Measurements from ENCODE around the gene RFX8.
"Not testable (repeated sequence)": the region's sequence is repeated elsewhere in the genome, so short reads cannot be mapped to it uniquely, and the experiment has no call there.

Gene RFX8

DNA sequence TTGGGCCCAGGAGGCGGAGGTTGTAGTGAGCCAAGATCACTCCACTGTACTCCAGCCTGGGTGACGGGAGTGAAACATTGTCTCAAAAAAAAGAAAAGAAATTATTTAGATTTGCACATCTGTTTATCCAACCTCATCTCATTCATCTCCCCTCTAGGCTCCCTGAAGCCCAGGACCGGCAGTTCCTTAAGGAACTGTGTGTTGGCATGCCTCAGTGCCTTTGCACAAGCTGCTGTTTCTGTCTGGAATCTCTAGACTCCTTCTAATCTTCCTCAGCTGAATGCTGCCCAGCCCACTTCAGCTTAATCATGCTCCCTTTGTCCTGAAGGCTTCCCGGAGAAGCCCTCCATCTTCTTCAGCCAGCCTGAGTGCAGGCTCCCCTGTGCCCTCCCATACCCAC, 10.9 kb upstream of the RFX8 start:
- no peak for DNase-seq

DNA sequence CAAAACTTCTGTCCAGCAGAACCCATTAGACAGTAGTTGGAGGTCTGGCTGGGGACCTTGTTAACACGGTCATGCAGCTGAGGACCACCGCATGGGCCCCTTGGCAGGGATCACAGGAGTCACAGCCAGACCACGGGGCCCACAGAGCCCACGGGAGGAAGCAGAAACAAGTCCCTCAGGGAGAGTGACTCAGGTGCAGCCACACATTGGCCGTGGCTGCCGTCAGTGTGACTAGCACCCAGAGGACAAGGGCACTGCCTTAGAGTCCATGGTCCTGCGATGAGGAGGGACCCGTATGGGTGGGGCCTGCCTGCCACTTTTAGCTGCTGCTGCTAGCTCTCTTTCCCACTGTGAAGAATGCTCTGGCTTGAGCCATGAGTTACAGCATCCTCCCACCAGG, 5.9 kb upstream of the RFX8 start:
- DNase-seq, result no peak

DNA sequence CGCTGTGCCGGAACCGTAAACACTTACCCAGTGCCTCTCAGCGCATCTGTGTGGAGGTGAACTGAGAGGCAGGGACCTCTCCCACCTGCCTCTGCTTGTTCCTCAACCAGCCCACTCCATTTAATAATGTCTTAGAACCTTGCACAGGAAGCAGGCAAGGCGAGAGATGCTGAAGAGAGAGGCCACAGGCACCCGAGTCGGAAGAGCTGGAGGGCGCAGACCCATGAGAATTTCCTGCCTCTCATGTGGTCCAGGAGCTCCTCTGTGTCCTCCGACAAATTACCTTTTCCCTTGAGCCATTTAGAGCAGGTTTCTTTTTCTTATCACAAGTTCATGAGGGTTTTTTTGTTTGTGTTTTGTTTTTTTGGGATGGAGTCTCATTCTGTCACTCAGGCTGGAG, 4.9 kb upstream of the RFX8 start:
- no peak for DNase-seq

DNA sequence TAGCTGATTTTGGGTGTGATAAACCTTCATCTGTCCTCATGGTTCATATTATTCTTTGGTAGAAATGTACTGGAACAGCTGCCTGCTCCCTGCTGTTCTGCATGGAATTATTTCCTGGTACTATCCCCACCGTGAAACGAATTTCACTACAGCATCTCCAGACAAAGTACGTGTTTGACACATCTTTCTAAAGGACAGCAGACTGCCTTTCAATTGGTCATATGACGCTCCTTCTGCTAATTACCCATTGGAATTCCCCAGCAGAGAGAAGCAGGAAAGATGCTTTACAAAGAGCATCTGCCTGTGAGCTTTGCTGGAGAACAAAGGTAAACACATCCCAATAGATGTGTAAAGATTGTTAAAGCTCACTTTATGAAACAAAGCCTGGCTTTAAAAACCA, 4.4 kb upstream of the RFX8 start:
- no peak for DNase-seq

DNA sequence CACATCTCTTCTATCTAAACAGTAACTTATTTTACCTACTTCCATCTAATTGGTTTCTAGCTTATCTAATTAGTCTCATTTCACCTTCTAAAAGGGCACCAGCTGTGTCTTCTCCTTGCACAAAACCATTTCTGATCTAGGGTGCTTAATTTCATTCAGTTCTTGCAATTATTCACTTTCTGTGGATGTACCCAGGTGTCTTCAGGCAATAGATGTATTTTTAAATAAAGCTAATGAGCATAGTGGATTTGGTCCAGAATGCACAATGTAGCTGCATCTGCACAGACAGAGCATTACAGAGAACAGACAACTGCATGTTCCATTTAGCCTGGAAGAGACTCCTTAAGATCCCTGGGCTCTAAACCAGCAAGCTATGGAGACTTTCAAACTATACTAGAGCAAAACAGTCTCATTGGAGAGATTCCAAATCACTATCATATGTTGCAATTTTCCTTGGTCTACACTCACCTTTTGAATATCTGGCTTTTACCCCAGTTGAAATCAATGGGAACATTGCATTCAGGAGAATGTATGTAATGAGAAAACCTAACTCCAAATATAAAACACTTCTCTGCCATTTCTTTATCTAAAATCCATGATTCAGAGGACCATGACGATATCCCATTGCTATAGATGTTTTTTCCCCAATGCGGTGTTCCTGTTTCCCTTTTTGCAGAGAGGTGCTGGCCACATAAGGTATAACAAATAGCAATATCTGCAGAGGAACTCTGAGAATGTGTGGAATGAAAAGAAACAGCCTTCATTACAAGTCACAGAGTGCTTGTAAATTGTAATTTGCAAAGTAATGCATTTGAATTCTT, 3.5 kb upstream of the RFX8 start:
- DNase-seq, result no peak

DNA sequence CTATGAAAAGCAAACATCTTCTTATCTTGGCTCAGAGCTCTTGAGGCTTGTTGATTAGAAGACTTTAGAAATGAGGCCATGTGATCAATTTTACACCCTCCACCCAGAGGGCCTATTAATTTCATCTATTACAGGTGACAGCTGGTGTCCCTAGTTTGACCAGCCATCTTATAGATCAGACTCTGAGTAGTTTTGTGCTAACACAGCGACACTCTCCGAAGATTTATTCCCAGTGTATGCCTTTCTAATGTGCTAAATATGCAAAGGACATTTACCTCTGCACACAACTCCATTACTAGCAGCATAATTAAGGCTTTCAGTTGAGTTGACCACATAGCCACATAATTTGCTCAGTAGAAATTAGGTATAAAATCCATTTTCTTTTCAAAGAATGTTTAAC, 2.6 kb upstream of the RFX8 start:
- DNase-seq, result no peak

DNA sequence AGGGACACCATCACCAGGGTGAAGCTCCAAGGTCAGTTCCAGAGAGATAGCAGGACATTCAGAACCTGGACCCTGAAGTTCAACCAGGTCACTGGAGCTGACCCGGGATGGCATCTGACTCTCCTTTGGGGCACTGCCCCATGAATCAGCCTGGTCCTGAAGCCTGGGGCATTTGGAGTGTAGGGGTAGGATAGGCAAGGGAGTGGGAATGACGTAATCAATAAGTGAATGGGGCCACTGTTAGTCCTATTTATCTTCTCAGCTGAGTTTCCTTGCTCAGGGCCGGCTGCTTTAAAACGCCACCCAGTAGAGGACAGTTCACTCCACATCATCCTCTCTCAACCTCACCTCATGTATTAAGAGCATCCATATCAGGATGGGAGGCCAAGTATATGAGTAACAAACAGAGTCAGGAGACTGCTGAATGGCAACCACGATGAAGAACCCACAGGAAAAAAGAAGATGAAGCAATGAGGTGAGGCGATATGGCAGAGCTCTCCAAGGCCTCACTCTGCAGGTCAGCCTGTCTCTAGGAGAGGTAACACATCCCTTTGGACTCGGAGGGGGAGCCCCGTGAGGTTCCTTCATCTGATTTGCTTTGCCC, 1.8 kb upstream of the RFX8 start:
- no peak for DNase-seq

DNA sequence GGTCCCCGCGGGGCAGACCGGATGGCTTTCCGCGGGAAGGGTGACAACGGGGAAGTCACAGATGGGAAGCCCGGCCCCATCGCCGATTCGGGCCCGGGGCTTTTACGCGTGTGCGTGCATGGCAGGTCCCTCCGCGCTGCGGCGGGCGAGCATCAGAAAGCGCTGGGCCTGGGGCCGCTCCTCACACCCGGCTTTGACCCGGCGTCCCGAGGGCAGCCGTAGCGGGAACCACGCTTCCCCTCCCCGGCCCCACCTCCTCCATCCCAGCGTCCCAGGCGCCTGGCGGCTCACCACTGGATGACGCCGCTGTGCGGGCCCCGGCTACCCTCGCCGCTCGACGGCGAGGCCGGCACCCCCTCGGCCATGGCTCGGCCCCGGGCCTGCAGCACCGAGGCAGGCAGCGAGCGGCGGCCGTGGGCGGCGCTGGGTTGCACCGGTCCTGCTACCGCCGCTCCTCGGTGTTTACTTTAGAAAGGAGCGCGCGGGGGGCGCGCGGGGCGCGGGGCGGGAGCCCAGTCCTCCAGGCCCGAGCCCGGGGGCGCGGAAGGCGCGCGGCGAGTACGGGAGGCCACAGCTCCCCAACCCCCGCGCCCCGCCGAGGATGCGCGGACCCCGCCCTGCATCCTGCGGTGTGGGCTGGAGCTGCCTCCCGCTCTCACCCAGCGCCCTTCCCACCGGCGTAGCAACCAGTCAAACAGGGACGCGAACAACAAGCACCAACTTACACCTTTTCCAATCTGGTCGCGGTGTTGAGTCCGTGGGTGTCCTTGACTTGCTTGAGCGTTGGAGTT, 806 bp downstream of the RFX8 start:
- peak; percentile 28 for DNase-seq

DNA sequence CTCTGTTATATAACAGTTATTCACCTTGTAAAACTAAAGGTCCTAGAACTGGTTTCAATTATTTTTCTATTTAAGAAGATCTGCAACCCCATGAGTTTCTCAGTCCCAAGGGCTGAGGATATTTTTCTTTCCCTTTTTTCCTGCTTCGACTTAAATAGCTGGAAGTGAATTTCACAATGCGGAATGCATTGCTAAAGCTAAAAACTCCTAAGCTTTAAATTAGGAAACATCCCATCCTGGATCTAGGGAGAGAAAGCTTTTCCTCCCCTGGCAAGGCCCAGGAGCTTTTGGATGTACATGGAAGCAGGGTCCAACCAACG, 1.4 kb downstream of the RFX8 start:
- DNase-seq, result no peak

DNA sequence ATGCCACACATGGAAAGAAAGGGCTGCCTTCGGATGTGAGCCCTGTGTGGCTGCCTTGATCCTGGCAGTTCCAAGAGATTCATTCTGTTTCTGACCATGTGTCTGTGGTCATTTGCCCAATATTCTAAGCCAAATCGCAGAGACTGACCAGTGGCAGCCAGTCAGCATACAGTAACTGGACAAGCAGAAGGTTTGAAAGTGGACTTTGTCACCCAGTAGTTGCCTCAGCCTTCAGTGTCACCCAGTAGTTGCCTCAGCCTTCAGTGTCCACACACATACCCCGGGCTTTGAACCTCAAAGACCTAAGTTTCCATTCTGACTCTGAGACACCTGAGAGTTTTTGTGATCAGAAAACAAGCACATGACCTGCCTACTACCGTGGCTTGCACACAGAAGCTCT, 5.0 kb downstream of the RFX8 start:
- no peak for DNase-seq

DNA sequence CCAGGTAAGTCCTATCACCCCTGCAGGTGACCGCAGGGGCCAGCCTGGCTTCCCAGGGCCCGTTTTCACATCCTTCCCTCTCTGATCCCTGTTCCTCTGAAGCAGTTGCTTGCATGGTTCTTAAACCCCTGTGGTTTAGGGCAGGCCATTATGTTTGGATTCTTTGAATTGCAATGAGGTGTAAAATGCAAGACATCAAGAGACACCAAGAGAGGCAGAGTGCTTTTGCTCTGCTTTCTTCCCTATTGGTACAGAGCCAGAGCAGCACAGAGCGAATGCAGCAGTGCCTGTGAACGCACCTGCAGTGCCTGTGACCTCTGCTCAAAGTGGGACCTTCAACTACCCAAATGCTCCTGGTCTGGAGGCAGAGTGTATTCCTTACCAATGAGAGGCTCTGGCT, 7.6 kb downstream of the RFX8 start:
- no peak for DNase-seq

DNA sequence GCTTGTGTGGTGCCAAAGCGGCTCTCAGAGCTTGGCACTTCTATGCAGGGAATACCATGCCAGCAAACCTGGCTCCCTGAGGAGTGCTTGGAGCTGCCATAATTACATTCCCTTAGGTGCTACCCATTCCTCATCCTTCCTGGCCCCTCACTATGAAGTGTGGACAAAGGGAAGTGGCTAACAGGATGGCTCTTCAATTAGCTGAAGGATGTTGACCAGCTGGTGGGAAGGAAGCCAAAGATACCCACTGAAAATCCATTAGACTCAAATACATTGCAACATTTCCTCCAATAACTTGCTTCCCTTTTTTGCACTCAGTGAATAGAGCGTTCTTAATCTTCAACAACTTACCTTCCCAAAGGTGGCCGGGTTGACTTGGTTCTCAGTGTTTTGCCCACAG, 8.5 kb downstream of the RFX8 start:
- DNase-seq, result no peak

DNA sequence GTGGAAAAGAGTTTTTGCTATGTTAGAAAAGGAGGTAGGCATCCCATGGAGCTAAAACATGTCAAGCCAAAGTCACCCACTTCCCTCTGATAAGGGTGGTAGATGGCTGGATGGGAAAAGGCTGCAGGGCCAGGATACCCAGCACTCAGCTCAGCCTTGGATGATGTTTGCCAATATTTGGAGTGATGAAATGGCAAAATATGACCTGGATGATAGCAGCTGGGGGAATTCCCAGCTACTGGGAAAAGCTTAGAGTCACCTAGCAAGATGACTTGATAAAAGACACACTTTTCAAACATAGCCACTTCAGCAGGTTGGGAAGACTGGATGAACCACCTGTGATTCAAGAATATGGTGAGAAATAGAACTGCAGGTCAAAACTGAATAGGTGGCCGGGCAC, 10.1 kb downstream of the RFX8 start:
- no peak for DNase-seq

DNA sequence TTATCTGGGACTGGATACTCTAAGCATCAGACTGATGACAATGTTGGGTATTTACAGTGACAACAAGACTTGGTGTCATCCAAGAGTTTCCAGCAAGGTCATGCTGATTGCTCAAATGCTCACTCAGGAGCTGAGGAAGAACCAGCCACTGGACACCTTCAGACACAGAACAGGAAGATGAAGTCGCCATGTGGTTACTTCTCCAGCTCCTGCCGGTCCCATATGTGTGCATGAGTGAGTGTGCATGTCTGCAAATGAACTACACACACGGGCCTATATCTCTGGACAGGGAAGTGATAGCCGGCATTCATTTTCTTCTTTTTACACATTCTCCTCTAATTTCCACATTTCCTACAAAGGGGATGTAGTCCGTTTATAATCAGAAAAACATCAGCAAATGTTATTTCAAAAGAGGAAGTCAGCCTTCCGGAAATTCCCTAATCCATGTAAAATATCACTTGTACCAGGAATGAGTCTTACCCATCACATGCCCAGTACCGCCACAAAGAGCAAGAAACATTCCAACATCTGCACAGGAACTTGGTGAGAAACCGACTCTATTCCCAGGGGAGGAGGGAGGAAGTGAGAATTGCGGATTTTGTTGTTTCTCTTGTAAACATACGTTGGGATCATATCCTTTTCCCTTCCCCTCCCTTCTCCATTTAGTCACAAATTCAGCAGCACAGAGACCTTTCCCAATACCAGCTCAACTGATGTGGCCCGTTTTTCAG, 10.8 kb downstream of the RFX8 start:
- DNase-seq, result no peak

DNA sequence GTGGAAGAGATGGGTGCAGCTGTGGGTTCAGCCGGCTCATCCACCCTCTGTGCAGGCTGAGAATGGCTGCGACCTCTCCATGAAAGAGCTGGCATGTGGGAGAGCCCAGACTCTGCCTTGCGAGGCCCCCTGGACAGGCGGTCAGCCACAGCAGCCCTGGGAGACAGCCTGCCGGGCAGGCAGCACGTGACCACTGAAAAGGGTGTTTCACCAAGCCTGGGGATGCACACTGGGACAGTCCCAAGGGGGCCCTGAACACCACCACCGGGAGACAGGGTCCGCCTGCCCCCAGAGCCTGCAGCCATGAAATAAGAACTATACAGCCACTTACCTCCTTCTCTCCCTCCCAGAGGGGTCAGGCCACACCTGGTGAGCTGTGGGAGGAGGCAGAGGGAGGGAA, 11.5 kb downstream of the RFX8 start:
- no peak for DNase-seq

DNA sequence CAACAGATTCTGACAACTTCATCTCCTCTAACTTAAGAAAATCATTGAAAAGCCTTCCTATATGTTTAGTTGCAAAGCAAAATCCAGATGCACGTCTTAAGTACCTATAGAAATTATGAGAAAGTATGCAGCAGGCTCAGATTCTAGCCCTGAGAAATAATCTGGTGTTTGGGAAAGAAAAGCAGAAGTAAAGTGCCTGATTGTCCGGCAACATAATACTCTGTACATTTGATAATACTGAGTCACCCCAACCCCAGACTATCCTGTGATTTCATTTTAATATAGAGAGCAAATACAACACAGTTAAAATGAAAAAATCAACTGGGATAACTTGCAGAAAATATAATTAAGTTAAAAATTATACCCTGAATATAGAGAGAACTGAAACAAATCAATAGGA, 13.5 kb downstream of the RFX8 start:
- DNase-seq, result no peak

DNA sequence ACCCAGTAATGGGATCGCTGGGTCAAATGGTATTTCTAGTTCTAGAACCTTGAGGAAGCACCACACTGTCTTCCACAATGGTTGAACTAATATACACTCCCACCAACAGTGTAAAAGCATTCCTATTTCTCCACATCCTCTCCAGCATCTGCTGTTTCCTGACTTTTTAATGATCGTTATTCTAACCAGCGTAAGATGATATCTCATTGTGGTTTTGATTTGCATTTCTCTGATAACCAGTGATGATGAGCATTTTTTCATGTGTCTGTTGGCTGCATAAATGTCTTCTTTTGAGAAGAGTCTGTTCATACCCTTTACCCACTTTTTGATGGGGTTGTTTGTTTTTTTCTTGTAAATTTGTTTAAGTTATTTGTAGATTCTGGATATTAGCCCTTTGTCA, 20.5 kb downstream of the RFX8 start:
- DNase-seq, result not testable (repeated sequence)

DNA sequence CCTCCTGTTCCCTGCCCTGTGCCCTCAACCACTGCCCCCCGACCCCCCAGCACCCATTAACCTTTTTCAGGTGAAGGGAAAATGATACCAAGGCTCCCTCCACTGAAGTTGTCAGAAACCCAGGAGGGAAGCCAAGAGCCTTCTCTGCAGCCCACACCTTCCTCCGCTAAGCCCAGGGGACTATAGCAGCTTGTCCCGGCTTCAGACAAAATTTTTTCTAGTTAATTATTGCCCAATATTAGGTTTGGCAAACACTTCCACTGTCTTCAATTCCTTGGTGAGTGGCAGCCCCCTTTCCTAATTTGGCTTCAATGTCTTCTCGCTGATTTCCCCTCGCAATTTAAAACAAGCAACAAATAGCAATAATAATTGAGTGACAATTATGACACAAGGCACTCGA, 23.9 kb downstream of the RFX8 start:
- DNase-seq, result no peak

DNA sequence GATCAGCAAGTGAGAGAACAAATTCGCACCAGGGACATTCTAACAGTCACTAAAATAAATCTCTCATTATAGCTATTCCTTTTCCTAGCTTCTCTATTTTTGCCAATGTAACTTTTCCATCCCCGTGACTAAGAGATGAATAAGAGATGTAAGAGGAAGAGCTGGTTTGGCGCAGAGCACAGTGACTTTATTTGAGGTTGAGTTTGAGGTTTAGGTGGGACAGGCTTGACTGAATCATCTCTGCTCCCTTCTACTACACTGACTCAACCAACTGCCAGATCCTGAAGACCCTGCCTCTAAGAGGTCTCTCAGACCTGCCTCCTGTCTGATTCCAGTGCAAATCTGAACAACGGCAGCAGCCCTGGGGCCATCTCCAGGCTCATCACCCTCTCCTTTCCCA, 28.0 kb downstream of the RFX8 start:
- no peak for DNase-seq

DNA sequence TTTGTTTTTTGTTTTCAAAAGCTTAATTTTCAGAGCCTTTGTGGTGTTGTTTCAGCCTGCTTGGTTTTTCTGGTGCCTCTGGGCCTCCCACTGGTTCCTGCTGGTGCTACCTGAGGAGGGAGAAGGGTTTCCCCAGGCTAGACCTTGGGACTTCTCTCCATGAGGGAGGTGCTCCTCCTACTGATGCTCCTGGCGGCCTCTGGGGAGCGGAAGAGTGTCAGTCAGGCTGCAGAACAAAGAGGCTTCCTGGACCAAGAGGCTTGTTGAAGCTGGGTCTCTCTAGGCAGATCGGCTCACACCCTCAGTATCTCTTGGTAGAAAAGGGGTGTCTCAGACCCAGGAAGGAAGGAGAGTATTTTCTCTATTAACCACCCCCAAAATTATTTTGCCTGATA, 32.2 kb downstream of the RFX8 start:
- DNase-seq, result no peak

DNA sequence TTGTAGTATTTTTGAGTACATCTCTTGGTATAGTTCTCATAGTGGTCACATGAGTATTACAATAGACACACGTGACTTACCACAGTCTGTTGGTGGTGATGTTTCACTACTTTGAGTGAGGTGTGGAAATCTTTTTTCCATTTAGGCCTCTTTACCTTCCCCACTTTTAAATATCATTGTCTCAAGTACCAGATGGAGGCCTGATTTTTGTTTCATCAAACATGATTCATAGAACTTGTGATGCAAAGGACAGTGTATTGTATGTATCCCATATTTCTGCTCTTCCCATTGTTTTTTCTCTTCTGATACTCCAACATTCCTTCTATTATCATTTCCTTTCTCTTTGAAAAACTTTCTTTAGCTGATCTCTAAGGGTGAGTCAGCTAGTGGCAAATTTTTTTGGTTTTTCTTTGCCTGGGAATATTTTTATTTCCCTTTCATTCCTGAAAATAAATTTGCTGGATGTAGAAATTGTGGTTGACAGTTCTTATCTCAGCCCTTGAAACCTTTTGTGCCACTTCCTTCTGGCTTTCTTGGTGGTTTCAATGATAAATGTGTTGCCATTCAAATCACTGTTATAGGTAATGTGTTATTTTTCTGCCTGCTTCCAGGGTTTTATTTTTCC, 32.8 kb downstream of the RFX8 start:
- DNase-seq, result no peak

DNA sequence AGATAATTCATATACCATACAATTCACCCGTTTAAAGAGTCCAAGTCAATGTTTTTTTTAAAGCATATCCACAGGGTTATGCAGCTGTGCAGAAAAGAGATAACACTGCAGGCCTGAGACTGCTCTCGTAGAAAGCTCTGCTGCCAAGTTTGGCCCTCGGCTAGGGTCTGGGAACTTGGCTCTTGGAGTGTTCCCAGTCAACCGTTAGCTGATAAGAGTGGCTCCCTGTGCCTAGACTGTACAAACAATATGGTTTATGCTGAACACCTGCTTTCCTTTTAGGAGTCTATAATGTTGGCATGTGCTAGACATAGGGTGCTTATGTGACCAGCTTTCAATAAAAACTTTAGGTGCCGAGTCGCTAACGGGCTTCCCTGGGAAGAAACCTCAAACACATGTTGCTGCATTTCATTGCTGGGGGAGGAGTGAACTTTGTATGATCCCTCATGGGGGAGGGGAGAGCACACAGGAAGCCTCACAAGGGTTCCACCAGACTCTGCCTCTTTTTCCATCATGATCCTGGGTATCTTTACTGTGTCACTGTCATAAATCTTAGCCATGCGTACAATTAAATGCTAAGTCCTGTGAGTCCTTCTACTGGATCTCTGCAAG, 34.7 kb downstream of the RFX8 start:
- DNase-seq, result no peak

DNA sequence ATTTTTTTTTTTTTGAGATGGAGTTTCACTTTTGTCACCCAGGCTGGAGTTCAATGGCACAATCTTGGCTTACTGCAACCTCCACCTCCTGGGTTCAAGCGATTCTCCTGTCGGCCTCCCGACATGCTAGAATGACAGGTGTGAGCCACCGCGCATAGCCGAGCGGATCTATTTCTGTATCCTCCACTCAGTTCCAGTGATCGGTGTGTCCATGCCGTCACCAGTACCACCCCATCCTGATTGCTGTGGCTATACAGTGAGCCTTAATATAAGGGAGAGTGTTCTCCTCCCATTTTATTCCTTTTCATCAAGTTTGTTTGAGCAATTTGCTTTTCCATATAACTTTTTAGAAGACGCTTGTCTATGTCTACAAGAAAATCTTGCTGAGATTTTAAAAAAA, 35.2 kb downstream of the RFX8 start:
- DNase-seq, result no peak
